IPS-18c (cell line): ENCODE data around the gene BLMH.

Experiments used
- H3K4me3 ChIP-seq: 2 replicates; pipeline ENCODE4 v1.7.0; 2013; ENCODE audit warnings: low read depth, mild to moderate bottlenecking, low read length, moderate library complexity; ENCODE audit not compliant: insufficient read depth
- H3K9me3 ChIP-seq: one replicate; pipeline ENCODE4 v1.6.1; 2013; ENCODE audit warnings: mild to moderate bottlenecking, low read length, moderate library complexity; ENCODE audit not compliant: control insufficient read depth, insufficient read depth

BLMH gene

GRCh38 chr17:30291543-30292285 is at the start of gene BLMH:
Gene BLMH, minus strand, starts transcription at chr17:30291944. Its CDS starts 125 bp downstream, at chr17:30291819.
- H3K4me3 ChIP-seq, result peak within 1 kb of the TSS; percentile 88

GRCh38 chr17:30340801-30341356 is 49.1 kb upstream of the BLMH start:
- H3K4me3 ChIP-seq, result no peak overlapping the region

More at GRCh38 chr17:30291543-30292285, at the start of gene BLMH:
- no peaks in the 10 kb centered on the region for H3K9me3 ChIP-seq

GRCh38 chr17:30339086-30339485 is 47.3 kb upstream of the BLMH start:
- H3K4me3 ChIP-seq, result no peak overlapping the region
- H3K9me3 ChIP-seq, result no peaks in the 10 kb centered on the region

More at GRCh38 chr17:30340801-30341356, 49.1 kb upstream of the BLMH start:
- H3K9me3 ChIP-seq, result no peaks in the 10 kb centered on the region

- Histone ChIP-seq H3K4me3 (no peak overlapping the region), H3K9me3 (no peaks in the 10 kb centered on the region)
Measured at GRCh38 chr17:30337393-30337999, 45.8 kb upstream of the BLMH start.

- Histone ChIP-seq H3K4me3 (no peak overlapping the region), H3K9me3 (no peaks in the 10 kb centered on the region)
Measured at GRCh38 chr17:30336369-30337171, 44.8 kb upstream of the BLMH start.

GRCh38 chr17:30334421-30334820 is 42.7 kb upstream of the BLMH start:
- H3K4me3 ChIP-seq, result no peak overlapping the region
- H3K9me3 ChIP-seq, result no peaks in the 10 kb centered on the region

GRCh38 chr17:30333503-30334360 is 42.0 kb upstream of the BLMH start, which contains the start of gene TMIGD1:
Gene TMIGD1, minus strand, starts transcription at chr17:30334057. Its CDS starts 1,924 bp downstream, at chr17:30332133.
- H3K9me3 ChIP-seq, result no peaks in the 10 kb centered on the region
- no peak within 1 kb of the TSS for H3K4me3 ChIP-seq

- Histone ChIP-seq H3K9me3 (no peaks in the 10 kb centered on the region), H3K4me3 (no peak overlapping the region)
Measured at GRCh38 chr17:30332057-30332542, 40.4 kb upstream of the BLMH start.

- no peak overlapping the region for H3K4me3 ChIP-seq
- H3K9me3 ChIP-seq, result no peaks in the 10 kb centered on the region
Measured at GRCh38 chr17:30326809-30327208, 35.1 kb upstream of the BLMH start.

GRCh38 chr17:30324723-30325122 is 33.0 kb upstream of the BLMH start:
- H3K9me3 ChIP-seq, result no peaks in the 10 kb centered on the region
- no peak overlapping the region for H3K4me3 ChIP-seq

- H3K9me3 ChIP-seq, result no peaks in the 10 kb centered on the region
- H3K4me3 ChIP-seq, result no peak overlapping the region
Measured at GRCh38 chr17:30323895-30324319, 32.2 kb upstream of the BLMH start.

GRCh38 chr17:30323262-30323894 is 31.6 kb upstream of the BLMH start:
- Histone ChIP-seq H3K4me3 (no peak overlapping the region), H3K9me3 (no peaks in the 10 kb centered on the region)

GRCh38 chr17:30321314-30321713 is 29.6 kb upstream of the BLMH start:
- Histone ChIP-seq H3K4me3 (no peak overlapping the region), H3K9me3 (no peaks in the 10 kb centered on the region)

GRCh38 chr17:30318155-30318554 is 26.4 kb upstream of the BLMH start:
- H3K4me3 ChIP-seq, result no peak overlapping the region
- no peaks in the 10 kb centered on the region for H3K9me3 ChIP-seq

- no peaks in the 10 kb centered on the region for H3K9me3 ChIP-seq
- H3K4me3 ChIP-seq, result no peak overlapping the region
Measured at GRCh38 chr17:30316736-30317135, 25.0 kb upstream of the BLMH start.

GRCh38 chr17:30315106-30315505 is 23.4 kb upstream of the BLMH start:
- Histone ChIP-seq H3K4me3 (no peak overlapping the region), H3K9me3 (no peaks in the 10 kb centered on the region)
